GM12878 (cell line): ENCODE results near the gene RNF167. TPM values are rescaled to one million over a fixed set of nuclear protein-coding genes. Genes with fewer than 3 reads are reported as not detected.

Experiments
- ATF2 ChIP-seq: IDR thresholded peaks from 2 replicates; pipeline ENCODE4 v1.6.1; 2012; ENCODE audit warnings: low read length, inconsistent platforms
- ATF7 ChIP-seq: fragments of 450-650 bp; IDR thresholded peaks from 2 replicates; pipeline ENCODE4 v1.6.1; 2016; ENCODE audit warnings: low read depth, mild to moderate bottlenecking
- CBX3 ChIP-seq: fragments of 200-600 bp; sonication (generic); IDR thresholded peaks from 2 replicates; pipeline ENCODE4 v1.6.1; 2016; ENCODE audit warnings: low read depth, borderline replicate concordance
- ZBTB33 ChIP-seq: fragments of 450-650 bp; IDR thresholded peaks from 2 replicates; pipeline ENCODE4 v1.6.1; 2017; ENCODE audit warnings: mild to moderate bottlenecking
- ZZZ3 ChIP-seq: IDR thresholded peaks from 2 replicates; pipeline ENCODE4 v1.6.1; 2011; ENCODE audit warnings: low read depth; ENCODE audit not compliant: control insufficient read depth, insufficient read length
- polyA plus RNA-seq, 11 experiments: library from polyadenylated mRNA; depleted of rRNA in 4 of 11; unstranded in 6 of 11; stranded (reverse) in 5 of 11; fragments of >200 nt; fragmentation: Nextera tagmentation in 4 of 11; fragmentation: Illumina TruSeq in 1 of 11; extraction: Ambion mirVana in 4 of 11; extraction: Trizol in 1 of 11; gene quantifications; 1 replicate in 1 of 11; 2 replicates in 10 of 11; pipeline versions ENCODE4 v1.2.1 to v1.2.3, GENCODE V29; 2011 to 2016; ENCODE audit warnings: inconsistent platforms in 2 of 11, missing spikeins in 2 of 11, low read depth in 1 of 11
- total RNA-seq, 4 experiments: library from RNA; depleted of rRNA in 3 of 4; stranded (reverse); fragments of >200 nt in 3 of 4; fragmentation: Illumina TruSeq in 1 of 4; extraction: Trizol in 1 of 4; gene quantifications; 2 replicates each; pipeline versions ENCODE4 v1.2.1 to v1.2.3, GENCODE V29; 2013 to 2021

RNF167 gene
- total and polyA plus RNA-seq, 10 of the 15 experiments (the other 5 are each of a cell fraction or from before 2014, with no cell fraction given): 33.6 to 147 (median 57.6) TPM

DNA sequence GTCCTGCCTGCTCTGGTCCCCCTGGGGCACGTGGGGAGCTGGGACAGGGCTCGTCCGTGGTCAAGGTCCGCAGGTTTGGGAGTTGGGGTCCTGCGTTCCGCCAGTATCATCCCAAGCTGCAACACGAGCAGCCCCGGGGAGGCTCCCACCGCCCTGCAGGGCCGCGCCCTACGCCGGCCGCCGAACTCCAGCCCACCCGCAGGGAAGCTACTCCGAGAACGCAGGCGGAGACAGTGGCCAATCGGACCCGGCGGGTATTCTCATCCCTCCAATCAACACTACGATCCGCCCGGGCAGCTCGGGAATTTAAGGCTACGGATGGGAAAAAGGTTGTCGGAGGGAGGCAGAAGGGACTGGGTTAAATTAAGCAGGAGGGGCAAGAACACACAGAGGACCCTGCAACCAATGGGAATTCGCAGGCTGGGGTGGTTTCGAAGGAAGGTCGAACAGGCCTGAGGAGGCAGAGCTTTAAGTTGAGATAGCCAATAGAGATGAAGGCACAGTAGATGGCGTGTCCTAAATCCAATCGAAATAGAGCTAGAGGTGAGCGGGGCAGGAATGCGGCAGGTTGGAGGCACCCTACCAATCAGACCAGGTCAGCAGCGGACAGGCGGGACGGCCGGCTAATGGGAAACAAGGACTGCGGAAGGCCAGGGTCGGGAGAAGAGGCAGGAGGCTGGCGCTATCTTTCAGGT is 26.9 kb downstream of the RNF167 start (continued):
- TF ChIP-seq ATF2 (no peak), ZBTB33 (no peak), ZZZ3 (no peak), CBX3 (no peak), ATF7 (0 out of 2 replicates have a peak, but pooled peaks have one; percentile 53)
